Measurements from ENCODE around the gene SRL. TPM values are rescaled to one million over a fixed set of nuclear protein-coding genes. Genes with fewer than 3 reads are reported as not detected.

SRL gene
- total and polyA plus RNA-seq, 4 donors = 0.30 to 2.9 (median 1.2) TPM

GRCh38 chr16:4263504-4264436 is 21.9 kb upstream of the SRL start:
- H3K27ac ChIP-seq (ENCODE audit: low read depth in 1 of 2, low read length in 1 of 2) = peak overlapping the region in 1 of 2 donors; percentile 21
- ATAC-seq (ENCODE audit: insufficient read depth, low FRiP score) (peak; percentile 70), DNase-seq (peak; percentile 97)
- peaks cover 0 to 19% (median 5%) of the 10 kb centered on the region in 5 donors for H3K4me1 ChIP-seq (ENCODE audit: control insufficient read depth in 5 of 5, insufficient read depth in 5 of 5, low read length in 5 of 5)
- H3K9ac ChIP-seq (ENCODE audit: insufficient read depth in 1 of 2, low read length in 2 of 2) = no peak overlapping the region
- peaks cover 0 to 23% (median 8%) of the 10 kb centered on the region in 4 donors for H3K36me3 ChIP-seq (ENCODE audit: control insufficient read depth in 4 of 4, insufficient read depth in 4 of 4, low read length in 4 of 4)
- no peak for TF ChIP-seq CTCF (IDR thresholded peaks at IDR 0.05; ENCODE audit: control extremely low read depth, extremely low read depth)
- H3K9me3 ChIP-seq (ENCODE audit: control insufficient read depth in 4 of 4, insufficient read depth in 3 of 4, low read length in 3 of 4) = peaks cover 0 to 2% (median 0%) of the 10 kb centered on the region in 4 donors
- WGBS, 2 donors = 68 to 74% methylated on average over 38 to 39 of the region's 39 CpGs
- H3K27me3 ChIP-seq (ENCODE audit: control insufficient read depth in 3 of 3, insufficient read depth in 3 of 3, low read length in 2 of 3) = no peaks in the 10 kb centered on the region
- no peak overlapping the region for H3K4me3 ChIP-seq

DNA sequence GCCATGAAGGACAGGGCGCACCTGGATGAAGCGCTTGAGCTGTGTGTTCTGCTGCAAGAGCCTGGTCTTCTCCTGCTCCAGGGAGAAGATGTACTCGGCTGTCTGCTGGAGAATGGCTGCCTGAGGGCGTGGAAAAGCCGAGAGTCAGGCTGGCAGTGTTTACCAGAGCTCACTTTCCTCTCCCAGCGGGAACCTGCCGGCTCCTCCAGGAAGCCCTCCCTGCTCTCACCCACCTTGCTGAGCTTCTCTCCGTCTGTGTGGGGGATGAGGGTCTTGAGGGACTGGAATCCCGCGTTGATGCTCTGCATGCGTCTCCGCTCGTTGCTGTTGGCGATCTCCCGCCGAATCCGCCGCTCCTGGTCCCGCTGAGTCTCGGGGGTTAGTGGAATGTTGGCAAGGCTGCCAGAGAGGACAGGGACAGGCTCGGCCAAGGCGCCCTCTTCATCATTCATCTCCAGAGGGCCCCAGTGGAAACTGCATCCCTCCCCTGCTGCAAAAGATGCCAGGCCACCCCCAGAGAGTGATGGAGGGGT is 20.5 kb upstream of the SRL start:
- Histone ChIP-seq H3K9ac (ENCODE audit: insufficient read depth in 1 of 2, low read length in 2 of 2) (no peak overlapping the region), H3K36me3 (ENCODE audit: control insufficient read depth in 4 of 4, insufficient read depth in 4 of 4, low read length in 4 of 4) (peaks cover 2 to 33% (median 8%) of the 10 kb centered on the region in 4 donors), H3K27ac (ENCODE audit: low read depth in 1 of 2, low read length in 1 of 2) (no peak overlapping the region), H3K27me3 (ENCODE audit: control insufficient read depth in 3 of 3, insufficient read depth in 3 of 3, low read length in 2 of 3) (no peaks in the 10 kb centered on the region), H3K4me1 (ENCODE audit: control insufficient read depth in 5 of 5, insufficient read depth in 5 of 5, low read length in 5 of 5) (peaks cover 0 to 19% (median 5%) of the 10 kb centered on the region in 5 donors), H3K9me3 (ENCODE audit: control insufficient read depth in 4 of 4, insufficient read depth in 3 of 4, low read length in 3 of 4) (peaks cover 0 to 2% (median 0%) of the 10 kb centered on the region in 4 donors), H3K4me3 (no peak overlapping the region)
- WGBS, 2 donors = 96% methylated on average over 22 of the region's 22 CpGs
- ATAC-seq (ENCODE audit: insufficient read depth, low FRiP score) (no peak), DNase-seq (no peak)
- no peak for TF ChIP-seq CTCF (IDR thresholded peaks at IDR 0.05; ENCODE audit: control extremely low read depth, extremely low read depth)

DNA sequence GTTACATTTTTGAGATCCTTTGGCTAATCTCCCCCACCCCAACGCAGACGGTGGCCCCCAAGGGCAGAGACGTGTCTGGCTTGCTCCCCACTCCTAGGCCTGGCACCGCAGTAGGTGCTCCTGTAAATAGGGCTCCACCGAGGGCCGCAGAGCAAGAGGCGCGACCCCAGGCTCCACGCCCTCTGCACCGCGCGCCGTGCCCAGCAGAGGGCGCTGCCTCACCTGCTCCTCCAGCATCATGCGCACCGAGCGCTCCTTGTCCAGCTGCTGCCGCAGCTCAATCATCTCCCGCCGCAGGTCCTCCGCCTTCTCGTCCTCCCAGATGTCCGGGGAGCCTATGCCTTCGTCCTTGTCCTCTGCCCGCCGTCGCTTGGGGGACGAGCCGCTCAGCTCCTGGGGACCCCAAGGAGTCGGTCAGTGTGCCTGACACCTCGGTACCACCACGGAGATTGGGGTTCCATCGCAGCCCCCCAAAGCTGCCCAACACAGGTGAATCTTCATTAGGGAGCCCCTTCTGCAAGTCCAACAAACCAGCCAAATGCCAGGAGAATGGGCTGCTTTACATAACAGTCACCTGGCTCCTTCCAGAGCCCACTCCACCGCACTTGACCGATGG is 19.8 kb upstream of the SRL start:
- peak in 1 of 3 donors; percentile 27 for DNase-seq
- H3K36me3 ChIP-seq (ENCODE audit: control insufficient read depth in 4 of 4, insufficient read depth in 4 of 4, low read length in 4 of 4) = peaks cover 2 to 33% (median 8%) of the 10 kb centered on the region in 4 donors
- H3K4me1 ChIP-seq (ENCODE audit: control insufficient read depth in 5 of 5, insufficient read depth in 5 of 5, low read length in 5 of 5) = peaks cover 0 to 19% (median 5%) of the 10 kb centered on the region in 5 donors
- no peak for TF ChIP-seq CTCF (IDR thresholded peaks at IDR 0.05; ENCODE audit: control extremely low read depth, extremely low read depth)
- no peak overlapping the region for H3K9ac ChIP-seq (ENCODE audit: insufficient read depth in 1 of 2, low read length in 2 of 2)
- no peaks in the 10 kb centered on the region for H3K27me3 ChIP-seq (ENCODE audit: control insufficient read depth in 3 of 3, insufficient read depth in 3 of 3, low read length in 2 of 3)
- peaks cover 0 to 2% (median 0%) of the 10 kb centered on the region in 4 donors for H3K9me3 ChIP-seq (ENCODE audit: control insufficient read depth in 4 of 4, insufficient read depth in 3 of 4, low read length in 3 of 4)
- no peak overlapping the region for H3K27ac ChIP-seq (ENCODE audit: low read depth in 1 of 2, low read length in 1 of 2)
- H3K4me3 ChIP-seq = no peak overlapping the region
- no peak for ATAC-seq (ENCODE audit: insufficient read depth, low FRiP score)
- 81 to 87% methylated on average over 35 of the region's 35 CpGs for WGBS, 2 donors
